HCT116 (cell line): ENCODE measurements around the gene ANKRD60. TPM values are rescaled to one million over a fixed set of nuclear protein-coding genes. Genes with fewer than 3 reads are reported as not detected.

Source experiments
- ATAC-seq: fragments of 200-7000 bp; cut with Tn5 transposase; 2 replicates; pipeline ENCODE4 v1.9.1; 2020; ENCODE audit warnings: mild to moderate bottlenecking, moderate library complexity
- BruUV-seq: library from RNA; stranded (reverse); fragments of 400-500 nt; replicated peaks from 2 replicates; lab custom pipeline; 2021; lab: Mats Ljungman, UMichigan
- CTCF ChIA-PET: fragments of 300-600 bp; sonication (Branson Sonifier 250); formaldehyde crosslinking; loops from one replicate; lab custom pipeline; 2021; ENCODE audit warnings: antibody characterized with exemption; lab: Charles Lee
- POLR2A ChIA-PET: fragments of 300-600, 350-600 bp; sonication (Branson Sonifier 250); formaldehyde crosslinking; loops from one replicate; lab custom pipeline; 2021; ENCODE audit warnings: antibody characterized with exemption; lab: Charles Lee
- RAD21 ChIA-PET, 2 experiments: fragments of 300-600 bp; sonication (Branson Sonifier 250); formaldehyde crosslinking; loops; one replicate each; lab custom pipeline; 2023; ENCODE audit warnings: low total read pairs in 2 of 2; ENCODE audit not compliant: uncharacterized antibody in 2 of 2, unreplicated experiment in 2 of 2, low non-redundant PET in 1 of 2; lab: Charles Lee
- DNase-seq: peaks from one replicate; pipeline ENCODE4 v3.0.0-alpha.2; 2010; ENCODE audit warnings: low read depth, low spot score
- H2AFZ ChIP-seq: fragments of 200-600 bp; shearing (Covaris generic), sonication (generic); 2 replicates; pipeline ENCODE4 v1.6.1; 2017; ENCODE audit warnings: low read depth, mixed run types, mixed read lengths, antibody characterized with exemption, low read length; ENCODE audit not compliant: poor library complexity, severe bottlenecking
- H3K27ac ChIP-seq: 2 replicates; pipeline ENCODE4 v1.5.1; 2012; ENCODE audit warnings: low read depth, low read length
- H3K27me3 ChIP-seq: fragments of 200-600 bp; sonication (generic); 2 replicates; pipeline ENCODE4 v1.6.1; 2016; ENCODE audit warnings: mixed run types, low read length, mixed read lengths; ENCODE audit not compliant: insufficient read depth
- H3K36me3 ChIP-seq, 2 experiments: fragments of 200-500 bp in 1 of 2; fragments of 200-600 bp in 1 of 2; sonication (Bioruptor generic) in 1 of 2; sonication (generic) in 1 of 2; 2 replicates each; pipeline versions ENCODE4 v1.5.1 to v1.6.1; 2014 to 2016; ENCODE audit warnings: low read length in 2 of 2, inconsistent platforms in 1 of 2, mixed read lengths in 1 of 2, mixed run types in 1 of 2; ENCODE audit not compliant: insufficient read depth in 2 of 2, control insufficient read depth in 1 of 2
- H3K4me1 ChIP-seq, 2 experiments: fragments of 200-600 bp in 1 of 2; sonication (generic) in 1 of 2; 2 replicates each; pipeline versions ENCODE4 v1.5.1 to v1.6.1; 2012 to 2017; ENCODE audit warnings: low read length in 2 of 2, inconsistent platforms in 1 of 2, mild to moderate bottlenecking in 1 of 2, mixed read lengths in 1 of 2, mixed run types in 1 of 2, moderate library complexity in 1 of 2; ENCODE audit not compliant: insufficient read depth in 2 of 2, control insufficient read depth in 1 of 2
- H3K4me2 ChIP-seq: fragments of 200-600 bp; sonication (generic); 2 replicates; pipeline ENCODE4 v1.6.1; 2017; ENCODE audit warnings: mixed run types, low read length, mixed read lengths
- H3K4me3 ChIP-seq, 2 experiments: fragments of 200-600 bp in 1 of 2; sonication (generic) in 1 of 2; replicated peaks in 1 of 2; 2 replicates each; pipeline ENCODE4 v1.5.1; 2011 to 2016; ENCODE audit warnings: low read length in 2 of 2, control low read depth in 1 of 2, low read depth in 1 of 2, mild to moderate bottlenecking in 1 of 2, mixed read lengths in 1 of 2, mixed run types in 1 of 2
- H3K79me2 ChIP-seq: fragments of 200-600 bp; sonication (generic); 2 replicates; pipeline ENCODE4 v1.6.1; 2017; ENCODE audit warnings: mild to moderate bottlenecking, mixed run types, low read length, moderate library complexity, mixed read lengths; ENCODE audit not compliant: insufficient read depth
- H3K9ac ChIP-seq: fragments of 200-600 bp; sonication (generic); 2 replicates; pipeline ENCODE4 v1.6.1; 2016; ENCODE audit warnings: low read length, mixed read lengths
- H3K9me2 ChIP-seq: fragments of 200-600 bp; sonication (generic), shearing (Covaris generic); 2 replicates; pipeline ENCODE4 v1.6.1; 2017; ENCODE audit warnings: mixed run types, mild to moderate bottlenecking, moderate library complexity; ENCODE audit not compliant: insufficient read depth
- H3K9me3 ChIP-seq, 2 experiments: fragments of 200-500 bp in 1 of 2; fragments of 200-600 bp in 1 of 2; sonication (Bioruptor generic) in 1 of 2; sonication (generic) in 1 of 2; 2 replicates each; pipeline ENCODE4 v1.6.1; 2014 to 2017; ENCODE audit warnings: low read length in 2 of 2, mixed read lengths in 2 of 2, inconsistent platforms in 1 of 2, low read depth in 1 of 2, mild to moderate bottlenecking in 1 of 2, mixed run types in 1 of 2, moderate library complexity in 1 of 2; ENCODE audit not compliant: control insufficient read depth in 1 of 2, insufficient read depth in 1 of 2
- H4K20me1 ChIP-seq: fragments of 200-600 bp; sonication (generic), shearing (Covaris generic); 2 replicates; pipeline ENCODE4 v1.6.1; 2017; ENCODE audit warnings: mixed run types, mild to moderate bottlenecking, moderate library complexity; ENCODE audit not compliant: insufficient read depth
- CTCF ChIP-seq, 3 experiments: fragments of 200-600 bp in 1 of 3; sonication (generic) in 1 of 3; IDR thresholded peaks in 2 of 3; conservative IDR thresholded peaks in 1 of 3; 2 replicates each; pipeline ENCODE4 v1.5.1; 2012 to 2017; ENCODE audit warnings: low read depth in 2 of 3, low read length in 2 of 3, antibody characterized with exemption in 1 of 3, borderline replicate concordance in 1 of 3, control low read depth in 1 of 3, mild to moderate bottlenecking in 1 of 3, mixed read lengths in 1 of 3, mixed run types in 1 of 3, moderate library complexity in 1 of 3; ENCODE audit not compliant: insufficient read depth in 1 of 3
- EZH2phosphoT487 ChIP-seq: fragments of 200-600 bp; IDR thresholded peaks from 2 replicates; pipeline ENCODE4 v1.6.1; 2018; ENCODE audit warnings: antibody characterized with exemption, borderline replicate concordance
- POLR2AphosphoS5 ChIP-seq: IDR thresholded peaks from 2 replicates; pipeline ENCODE4 v1.6.1; 2011; ENCODE audit warnings: mild to moderate bottlenecking, low read depth, low read length, moderate library complexity
- RAD21 ChIP-seq: IDR thresholded peaks from 2 replicates; pipeline ENCODE4 v1.6.1; 2012; ENCODE audit warnings: low read depth, mild to moderate bottlenecking
- TCF7L2 ChIP-seq: IDR thresholded peaks from 2 replicates; pipeline ENCODE4 v1.7.0; 2011; ENCODE audit warnings: borderline replicate concordance, inconsistent platforms; ENCODE audit not compliant: insufficient read depth, insufficient read length; ENCODE audit errors: extremely low read depth
- ZFX ChIP-seq: fragments of 450-650 bp; IDR thresholded peaks from 2 replicates; pipeline ENCODE4 v1.6.1; 2017
- intact Hi-C: fragments of 100-400 bp; cut with micrococcal nuclease; formaldehyde crosslinking; loops from 2 replicates; pipeline ENCODE4 v1.10.0; 2022
- total RNA-seq: library from RNA; stranded (reverse); gene quantifications from one replicate; pipeline ENCODE4 v1.2.1, GENCODE V29; 2021; ENCODE audit not compliant: unreplicated experiment

The ANKRD60 gene
- total RNA-seq, 1 experiment from 2014 or later, result not detected

- CTCF ChIA-PET, result no interaction called here
- intact Hi-C loops, result no loop called here
- no peak for ATAC-seq
These were observed 40.6 kb upstream of the ANKRD60 start for GRCh38 chr20:58268936-58269619.

More at GRCh38 chr20:58268936-58269619, 40.6 kb upstream of the ANKRD60 start:
- POLR2A ChIA-PET, result no interaction called here
- Histone ChIP-seq H2AFZ (no peak overlapping the region), H3K36me3 (no peaks in the 10 kb centered on the region), H3K79me2 (no peaks in the 10 kb centered on the region), H3K4me1 (peaks cover 0 to 12% of the 10 kb centered on the region in 2 experiments; a peak in 1 of 4 replicates), H4K20me1 (no peaks in the 10 kb centered on the region), H3K4me2 (no peak overlapping the region), H3K9me3 (no peaks in the 10 kb centered on the region), H3K9ac (no peak overlapping the region), H3K9me2 (no peaks in the 10 kb centered on the region), H3K27ac (no peak overlapping the region), H3K4me3 (no peak overlapping the region), H3K27me3 (no peaks in the 10 kb centered on the region)
- no TSS peak for BruUV-seq
- RAD21 ChIA-PET, result no interaction called here
- DNase-seq, result no peak
- TF ChIP-seq CTCF (IDR thresholded peaks at IDR 0.05 in 2 of 3, conservative IDR thresholded peaks at IDR 0.05 in 1 of 3; ENCODE audit: borderline replicate concordance in 1 of 3, insufficient read depth in 1 of 3, low read depth in 2 of 3, low read length in 2 of 3) (no peak), RAD21 (no peak), TCF7L2 (no peak), ZFX (no peak), POLR2AphosphoS5 (no peak), EZH2phosphoT487 (no peak)
